LoVo (cell line): ENCODE data around the gene TBC1D3I.
"Not testable (repeated sequence)": the region's sequence is repeated elsewhere in the genome, so short reads cannot be mapped to it uniquely, and the experiment has no call there.

Experiments
- DNase-seq: peaks from one replicate; pipeline ENCODE4 v3.0.0-alpha.2; 2016; ENCODE audit warnings: low spot score

TBC1D3I gene

GRCh38 chr17:36264470-36264869 is at the start of gene TBC1D3I:
TSS of gene TBC1D3I (minus strand) at chr17:36264570. CDS start at chr17:36262985, 1,585 bp downstream.
- DNase-seq: not testable (repeated sequence)

DNA sequence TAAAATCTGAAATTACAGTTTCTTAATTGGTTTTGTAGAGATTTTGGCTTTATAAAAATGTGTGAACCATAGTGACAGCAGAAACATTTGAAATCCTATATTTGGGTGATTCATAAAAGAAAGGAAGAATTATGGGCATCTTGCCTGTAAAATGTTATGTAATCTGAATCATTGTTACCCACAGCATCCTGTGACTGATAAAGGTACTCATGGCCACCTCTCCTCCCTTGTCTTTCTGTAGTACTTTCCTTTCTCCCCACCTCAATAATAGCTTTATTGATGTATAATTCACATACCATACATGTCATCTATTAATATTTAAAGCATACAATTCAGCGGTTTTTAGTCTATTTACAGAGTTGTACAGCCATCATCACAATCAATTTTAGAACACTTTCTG is 30.8 kb upstream of the TBC1D3I start:
- not testable (repeated sequence) for DNase-seq

GRCh38 chr17:36289965-36290612 is 25.7 kb upstream of the TBC1D3I start:
- DNase-seq: not testable (repeated sequence)

- not testable (repeated sequence) for DNase-seq
These were observed 19.8 kb upstream of the TBC1D3I start for GRCh38 chr17:36284219-36284618.

- not testable (repeated sequence) for DNase-seq
These were observed 18.9 kb upstream of the TBC1D3I start for GRCh38 chr17:36283256-36283655.

GRCh38 chr17:36242046-36242445 is 22.3 kb downstream of the TBC1D3I start:
- not testable (repeated sequence) for DNase-seq

- DNase-seq: not testable (repeated sequence)
These were observed 34.7 kb downstream of the TBC1D3I start for GRCh38 chr17:36229644-36230043.

DNA sequence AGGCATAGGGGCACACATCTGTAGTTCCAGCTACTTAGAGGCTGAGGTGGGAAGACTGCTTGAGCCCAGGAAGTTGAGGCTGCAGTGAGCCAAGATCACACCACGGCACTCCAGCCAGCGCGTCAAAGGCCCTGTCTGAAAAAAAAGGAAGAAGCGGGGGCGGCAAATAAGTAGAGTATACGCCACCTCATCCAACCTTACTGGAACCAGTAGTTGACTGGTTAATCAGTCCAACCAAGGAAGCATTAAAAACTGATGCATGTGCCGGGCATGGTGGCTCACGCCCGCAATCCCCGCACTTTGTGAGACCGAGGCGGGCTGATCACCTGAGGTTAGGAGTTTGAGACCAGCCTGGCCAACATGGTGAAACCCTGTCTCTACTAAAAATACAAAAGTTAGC is 41.4 kb downstream of the TBC1D3I start:
- not testable (repeated sequence) for DNase-seq

DNA sequence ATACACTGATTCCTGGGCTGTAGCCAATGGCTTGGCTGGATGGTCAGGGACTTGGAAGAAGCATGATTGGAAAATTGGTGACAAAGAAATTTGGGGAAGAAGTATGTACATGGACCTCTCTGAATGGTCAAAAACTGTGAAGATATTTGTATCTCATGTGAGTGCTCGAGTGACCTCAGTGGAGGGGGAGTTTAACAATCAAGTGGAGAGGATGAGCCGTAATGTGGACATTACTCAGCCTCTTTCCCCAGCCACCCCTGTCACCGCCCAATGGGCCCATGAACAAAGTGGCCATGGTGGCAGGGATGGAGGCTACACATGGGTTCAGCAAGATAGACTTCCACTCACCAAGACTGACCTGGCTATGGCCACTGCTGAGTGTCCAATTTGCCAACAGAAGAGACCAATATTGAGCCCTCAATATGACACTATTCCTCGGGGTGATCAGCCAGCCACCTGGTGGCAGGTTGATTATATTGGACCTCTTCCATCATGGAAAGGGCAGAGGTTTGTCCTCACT is 42.7 kb downstream of the TBC1D3I start:
- not testable (repeated sequence) for DNase-seq

- not testable (repeated sequence) for DNase-seq
These were observed 43.4 kb downstream of the TBC1D3I start for GRCh38 chr17:36220737-36221580.

- not testable (repeated sequence) for DNase-seq
These were observed 44.8 kb downstream of the TBC1D3I start for GRCh38 chr17:36219556-36219955.

DNA sequence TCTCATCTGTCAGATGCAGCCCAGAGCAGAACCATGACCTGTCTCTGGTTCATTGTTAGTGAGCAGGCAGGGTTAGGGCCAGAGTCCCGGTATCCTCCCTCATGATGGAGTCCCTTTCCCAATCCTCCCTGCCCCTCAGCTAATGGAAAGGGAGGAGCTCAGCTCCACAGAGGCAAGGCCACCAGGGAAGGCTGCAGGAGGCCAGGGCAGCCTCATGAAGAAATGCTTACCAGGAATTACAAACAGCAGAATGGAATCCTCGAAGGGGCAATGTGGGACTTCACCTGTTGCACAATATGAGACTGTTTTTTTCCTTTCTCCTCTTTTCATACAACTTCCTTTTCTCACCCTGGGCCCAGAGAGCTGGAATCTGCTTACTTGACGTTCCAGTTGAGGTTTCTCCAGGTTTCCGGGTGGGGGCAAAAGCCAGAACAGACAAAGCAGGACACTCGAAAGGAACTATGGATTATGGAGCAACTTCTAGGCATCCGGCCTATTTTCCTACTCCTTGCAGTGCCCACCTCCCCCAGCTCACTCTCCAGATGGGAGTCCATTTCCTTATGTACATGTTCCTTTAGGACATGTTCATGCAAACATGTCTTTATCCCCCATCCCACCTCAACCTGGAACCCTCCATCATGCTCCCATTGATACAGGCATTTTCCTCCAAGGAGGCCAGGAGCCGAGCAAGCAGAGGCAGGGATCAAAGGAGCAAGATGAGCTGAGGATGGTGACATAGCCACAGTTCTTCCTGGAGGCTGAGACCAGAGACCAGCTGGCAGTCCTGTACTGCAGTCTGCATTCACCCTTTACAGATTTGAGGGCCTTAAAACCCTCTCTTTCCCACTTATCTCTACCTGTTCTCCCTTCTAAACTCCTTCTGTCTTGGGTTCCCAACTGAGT is 48.7 kb downstream of the TBC1D3I start:
- not testable (repeated sequence) for DNase-seq

GRCh38 chr17:36214918-36215317 is 49.5 kb downstream of the TBC1D3I start:
- no peak for DNase-seq

DNA sequence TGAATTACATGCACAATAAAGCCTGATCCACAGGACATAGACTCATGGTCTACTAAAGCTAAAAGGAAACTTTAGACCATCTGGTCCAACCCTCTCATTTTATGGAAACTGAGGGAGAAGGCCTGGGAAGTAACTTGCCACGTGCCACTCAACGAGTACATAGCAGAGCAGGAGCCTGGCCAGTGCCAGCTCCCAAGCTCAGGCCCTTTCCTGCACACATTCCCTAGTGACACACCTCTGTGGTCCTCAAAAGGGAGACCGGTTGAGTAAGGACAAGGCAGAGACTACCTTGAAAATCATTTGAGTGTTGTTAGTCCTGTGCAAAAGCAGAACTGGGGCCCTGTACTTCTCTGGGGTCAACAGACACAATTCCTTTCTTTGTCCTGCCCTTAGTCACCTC is 50.7 kb downstream of the TBC1D3I start:
- no peak for DNase-seq

GRCh38 chr17:36212966-36213365 is 51.4 kb downstream of the TBC1D3I start:
- DNase-seq: no peak

DNA sequence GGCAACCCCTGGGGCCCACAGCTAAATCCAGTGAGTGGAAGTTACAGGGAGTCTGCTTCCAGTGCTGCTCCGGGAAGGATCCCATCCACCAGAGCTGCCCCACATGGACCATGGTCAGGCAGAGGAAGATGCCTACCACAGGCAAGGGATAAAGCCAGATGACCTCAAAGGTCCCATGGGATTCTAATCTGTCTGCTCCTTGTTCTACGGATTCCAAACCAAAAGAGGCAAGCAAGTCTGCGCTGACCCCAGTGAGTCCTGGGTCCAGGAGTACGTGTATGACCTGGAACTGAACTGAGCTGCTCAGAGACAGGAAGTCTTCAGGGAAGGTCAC is 52.1 kb downstream of the TBC1D3I start:
- DNase-seq: no peak

DNA sequence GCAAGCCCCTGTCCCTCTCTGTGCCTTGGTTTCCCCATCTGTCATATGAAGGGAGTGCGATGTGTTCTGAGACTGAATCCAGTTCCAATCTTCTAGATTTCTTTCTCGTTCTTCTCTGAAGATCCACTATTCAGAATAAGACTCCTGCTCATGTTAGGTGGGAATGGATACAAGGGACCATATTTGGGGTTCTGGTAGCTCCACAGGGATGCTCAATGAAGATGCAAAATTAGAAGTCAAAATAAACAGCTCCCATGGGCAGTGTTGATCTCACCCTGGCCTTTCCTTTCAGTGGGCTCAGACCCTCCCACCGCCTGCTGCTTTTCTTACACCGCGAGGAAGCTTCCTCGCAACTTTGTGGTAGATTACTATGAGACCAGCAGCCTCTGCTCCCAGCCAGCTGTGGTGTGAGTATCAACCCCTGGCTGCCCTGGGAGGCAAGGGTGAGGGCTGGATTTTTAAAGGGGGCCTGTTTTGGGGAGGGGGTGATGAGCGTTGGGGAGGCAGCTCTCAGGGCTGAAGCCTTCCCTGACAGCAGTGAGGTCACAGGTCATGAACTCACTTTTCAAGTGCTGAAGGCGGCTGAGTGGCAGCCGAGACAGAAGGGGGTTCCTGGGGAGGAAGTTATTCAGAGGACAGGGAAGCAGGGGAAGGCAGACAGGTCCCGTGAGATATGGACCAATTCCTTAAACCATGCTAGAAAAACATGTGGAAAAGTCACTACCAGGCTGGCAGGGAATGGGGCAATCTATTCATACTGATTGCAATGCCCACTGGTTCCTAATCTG is 52.7 kb downstream of the TBC1D3I start:
- not testable (repeated sequence) for DNase-seq

- DNase-seq: not testable (repeated sequence)
These were observed 53.7 kb downstream of the TBC1D3I start, which contains the start of gene CCL4L2 for GRCh38 chr17:36210439-36211211. TSS of gene CCL4L2 (plus strand) at chr17:36211063.

DNA sequence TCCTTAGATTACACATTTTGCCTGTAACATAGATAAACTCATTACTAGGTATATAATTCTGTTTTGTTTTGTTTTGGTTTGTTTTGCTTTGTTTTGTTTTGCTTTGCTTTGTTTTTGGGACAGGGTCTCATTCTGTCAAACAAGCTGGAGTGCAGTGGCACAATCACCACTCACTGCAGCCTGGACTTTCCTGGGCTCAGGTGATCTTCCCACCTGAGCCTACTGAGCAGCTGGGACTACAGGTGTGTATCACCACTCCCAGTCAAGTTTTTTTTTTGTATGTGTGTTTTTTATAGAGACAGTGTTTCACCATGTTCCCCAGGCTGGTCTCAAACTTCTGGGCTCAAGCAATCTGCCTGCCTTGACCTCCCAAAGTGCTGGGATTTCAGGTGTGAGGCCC is 54.8 kb downstream of the TBC1D3I start:
- no peak for DNase-seq

DNA sequence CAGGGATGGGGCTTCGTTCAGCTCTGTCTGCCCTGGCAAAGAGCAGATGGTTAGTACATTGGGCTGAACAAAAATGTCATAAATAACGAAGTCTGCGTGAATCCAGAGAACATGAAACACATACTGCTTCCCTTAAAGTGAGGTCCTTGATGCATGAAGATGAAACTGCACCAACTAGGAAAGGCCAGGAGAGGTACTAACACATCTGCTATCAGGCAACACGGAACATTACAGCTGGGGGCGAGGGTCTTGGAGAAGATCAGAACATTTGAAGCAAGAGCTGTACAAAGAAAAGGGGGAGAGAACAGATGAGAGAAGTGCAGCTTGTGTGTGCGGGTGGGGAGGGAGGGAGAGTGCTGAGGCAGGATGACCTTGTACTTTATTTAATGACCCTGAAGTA is 57.0 kb downstream of the TBC1D3I start:
- DNase-seq: not testable (repeated sequence)
